ENCODE data around the gene TDRD12.

DNA sequence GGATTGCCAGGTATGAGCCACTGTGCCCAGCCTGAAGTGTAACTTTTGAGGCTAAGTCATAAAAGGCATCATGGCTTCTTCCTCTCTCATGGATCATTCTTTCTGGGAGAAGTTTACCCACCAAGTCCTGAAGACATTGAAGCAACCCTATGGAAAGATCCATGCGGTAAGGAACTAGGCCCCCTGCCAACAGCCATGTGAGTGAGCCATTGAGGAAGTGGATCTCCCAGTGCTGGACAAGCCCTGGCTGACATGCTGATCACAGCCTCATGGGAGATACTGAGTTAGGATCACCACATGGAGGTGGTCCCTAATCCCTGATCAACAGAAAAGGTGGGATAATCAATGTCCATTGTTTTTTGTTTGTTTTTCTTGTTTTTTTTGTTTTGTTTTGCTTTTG is 31.3 kb upstream of the TDRD12 start:
- TF ChIP-seq, protein P1, sequence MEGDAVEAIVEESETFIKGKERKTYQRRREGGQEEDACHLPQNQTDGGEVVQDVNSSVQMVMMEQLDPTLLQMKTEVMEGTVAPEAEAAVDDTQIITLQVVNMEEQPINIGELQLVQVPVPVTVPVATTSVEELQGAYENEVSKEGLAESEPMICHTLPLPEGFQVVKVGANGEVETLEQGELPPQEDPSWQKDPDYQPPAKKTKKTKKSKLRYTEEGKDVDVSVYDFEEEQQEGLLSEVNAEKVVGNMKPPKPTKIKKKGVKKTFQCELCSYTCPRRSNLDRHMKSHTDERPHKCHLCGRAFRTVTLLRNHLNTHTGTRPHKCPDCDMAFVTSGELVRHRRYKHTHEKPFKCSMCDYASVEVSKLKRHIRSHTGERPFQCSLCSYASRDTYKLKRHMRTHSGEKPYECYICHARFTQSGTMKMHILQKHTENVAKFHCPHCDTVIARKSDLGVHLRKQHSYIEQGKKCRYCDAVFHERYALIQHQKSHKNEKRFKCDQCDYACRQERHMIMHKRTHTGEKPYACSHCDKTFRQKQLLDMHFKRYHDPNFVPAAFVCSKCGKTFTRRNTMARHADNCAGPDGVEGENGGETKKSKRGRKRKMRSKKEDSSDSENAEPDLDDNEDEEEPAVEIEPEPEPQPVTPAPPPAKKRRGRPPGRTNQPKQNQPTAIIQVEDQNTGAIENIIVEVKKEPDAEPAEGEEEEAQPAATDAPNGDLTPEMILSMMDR (conservative IDR thresholded peaks at IDR 0.05; ENCODE audit: low read depth in 2 of 2) = no peak
- TF ChIP-seq POLR2AphosphoS5 (IDR thresholded peaks at IDR 0.05; ENCODE audit: low read depth) (no peak), CREB1 (CRISPR knock-in tag; IDR thresholded peaks at IDR 0.05; ENCODE audit: low read depth) (no peak), JUNB (IDR thresholded peaks at IDR 0.05; ENCODE audit: unreplicated experiment) (no peak), REST (IDR thresholded peaks at IDR 0.05; ENCODE audit: unreplicated experiment) (no peak), EZH2phosphoT487 (IDR thresholded peaks at IDR 0.05; ENCODE audit: unreplicated experiment) (no peak), EZH2 (IDR thresholded peaks at IDR 0.05; ENCODE audit: low read depth, unreplicated experiment) (no peak), ZNF331 (CRISPR knock-in tag; IDR thresholded peaks at IDR 0.05; ENCODE audit: low read depth) (no peak), ZNF114 (CRISPR knock-in tag; IDR thresholded peaks at IDR 0.05) (no peak), ETS1 (IDR thresholded peaks at IDR 0.05) (no peak), NANOG (IDR thresholded peaks at IDR 0.05; ENCODE audit: borderline replicate concordance) (no peak), ZNF462 (CRISPR knock-in tag; IDR thresholded peaks at IDR 0.05) (no peak)
